ENCODE data around the gene RBM18.

DNA sequence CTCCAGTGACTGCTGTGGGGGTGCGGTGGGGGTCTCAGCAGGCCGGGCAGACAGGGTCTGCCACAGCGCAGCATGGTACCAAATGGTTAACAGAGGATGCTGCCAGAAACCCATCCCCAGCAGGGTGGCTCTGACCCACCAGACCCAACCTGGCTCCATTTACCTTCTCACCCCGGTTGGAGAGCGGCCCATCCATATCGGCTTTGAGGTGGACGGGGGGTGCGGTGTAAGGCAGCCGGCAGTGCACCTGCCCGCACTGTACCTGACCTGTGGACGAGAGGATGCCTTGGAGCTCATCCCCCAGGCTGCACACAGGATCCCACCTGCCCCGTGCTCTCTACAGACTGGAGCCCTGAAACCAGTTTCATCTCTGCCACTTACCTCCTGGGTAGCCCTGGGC is 55.2 kb downstream of the RBM18 start:
- TF ChIP-seq, protein P1, sequence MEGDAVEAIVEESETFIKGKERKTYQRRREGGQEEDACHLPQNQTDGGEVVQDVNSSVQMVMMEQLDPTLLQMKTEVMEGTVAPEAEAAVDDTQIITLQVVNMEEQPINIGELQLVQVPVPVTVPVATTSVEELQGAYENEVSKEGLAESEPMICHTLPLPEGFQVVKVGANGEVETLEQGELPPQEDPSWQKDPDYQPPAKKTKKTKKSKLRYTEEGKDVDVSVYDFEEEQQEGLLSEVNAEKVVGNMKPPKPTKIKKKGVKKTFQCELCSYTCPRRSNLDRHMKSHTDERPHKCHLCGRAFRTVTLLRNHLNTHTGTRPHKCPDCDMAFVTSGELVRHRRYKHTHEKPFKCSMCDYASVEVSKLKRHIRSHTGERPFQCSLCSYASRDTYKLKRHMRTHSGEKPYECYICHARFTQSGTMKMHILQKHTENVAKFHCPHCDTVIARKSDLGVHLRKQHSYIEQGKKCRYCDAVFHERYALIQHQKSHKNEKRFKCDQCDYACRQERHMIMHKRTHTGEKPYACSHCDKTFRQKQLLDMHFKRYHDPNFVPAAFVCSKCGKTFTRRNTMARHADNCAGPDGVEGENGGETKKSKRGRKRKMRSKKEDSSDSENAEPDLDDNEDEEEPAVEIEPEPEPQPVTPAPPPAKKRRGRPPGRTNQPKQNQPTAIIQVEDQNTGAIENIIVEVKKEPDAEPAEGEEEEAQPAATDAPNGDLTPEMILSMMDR (IDR thresholded peaks at IDR 0.05), result no peak
- TF ChIP-seq SIN3A (IDR thresholded peaks at IDR 0.05; ENCODE audit: borderline replicate concordance, insufficient read depth, low read depth, low read length) (no peak), POLR2AphosphoS5 (IDR thresholded peaks at IDR 0.05; ENCODE audit: low read depth, low read length) (no peak)

Measured in Panc1 (cell line).